CMK (cell line): ENCODE data around the gene TSEN2.
"Not testable (repeated sequence)": the region's sequence is repeated elsewhere in the genome, so short reads cannot be mapped to it uniquely, and the experiment has no call there.

Experiments
- DNase-seq: peaks from one replicate; pipeline ENCODE4 v3.0.0-alpha.2; 2010; ENCODE audit warnings: low read depth

Gene TSEN2

GRCh38 chr3:12452361-12453330, 31.6 kb upstream of the TSEN2 start:
- no peak for DNase-seq

- DNase-seq, result no peak
Measured at GRCh38 chr3:12454076-12454815, 30.0 kb upstream of the TSEN2 start.

- DNase-seq, result no peak
Measured at GRCh38 chr3:12454816-12455121, 29.5 kb upstream of the TSEN2 start.

- no peak for DNase-seq
Measured at GRCh38 chr3:12455740-12456139, 28.5 kb upstream of the TSEN2 start.

- DNase-seq, result no peak
Measured at GRCh38 chr3:12456441-12456840, 27.8 kb upstream of the TSEN2 start.

- DNase-seq, result not testable (repeated sequence)
Measured at GRCh38 chr3:12457380-12457779, 26.9 kb upstream of the TSEN2 start.

- DNase-seq, result no peak
Measured at GRCh38 chr3:12458901-12459300, 25.4 kb upstream of the TSEN2 start.

- no peak for DNase-seq
Measured at GRCh38 chr3:12460127-12460526, 24.2 kb upstream of the TSEN2 start.

- DNase-seq, result no peak
Measured at GRCh38 chr3:12461097-12461649, 23.1 kb upstream of the TSEN2 start.

- DNase-seq, result no peak
Measured at GRCh38 chr3:12462159-12462947, 21.9 kb upstream of the TSEN2 start.

GRCh38 chr3:12463686-12464085, 20.6 kb upstream of the TSEN2 start:
- no peak for DNase-seq

- DNase-seq, result no peak
Measured at GRCh38 chr3:12464181-12464580, 20.1 kb upstream of the TSEN2 start.

GRCh38 chr3:12465151-12465835, 19.0 kb upstream of the TSEN2 start:
- DNase-seq, result no peak

GRCh38 chr3:12465836-12466225, 18.4 kb upstream of the TSEN2 start:
- no peak for DNase-seq

- DNase-seq, result no peak
Measured at GRCh38 chr3:12467746-12468145, 16.5 kb upstream of the TSEN2 start.

- no peak for DNase-seq
Measured at GRCh38 chr3:12468276-12468675, 16.0 kb upstream of the TSEN2 start.

GRCh38 chr3:12468757-12469156, 15.5 kb upstream of the TSEN2 start:
- no peak for DNase-seq

GRCh38 chr3:12469222-12469621, 15.1 kb upstream of the TSEN2 start:
- not testable (repeated sequence) for DNase-seq

- no peak for DNase-seq
Measured at GRCh38 chr3:12470111-12470510, 14.2 kb upstream of the TSEN2 start.

GRCh38 chr3:12470680-12471079, 13.6 kb upstream of the TSEN2 start:
- DNase-seq, result no peak

- no peak for DNase-seq
Measured at GRCh38 chr3:12471241-12471640, 13.0 kb upstream of the TSEN2 start.
